Endothelial cell of umbilical vein (primary cell): ENCODE data around the gene HOXB3.

Experiments used
- EZH2 ChIP-seq: IDR thresholded peaks from 2 replicates; pipeline ENCODE4 v1.6.1; 2012; ENCODE audit warnings: borderline replicate concordance, low read depth, mild to moderate bottlenecking, moderate library complexity, low read length, inconsistent platforms; ENCODE audit not compliant: severe bottlenecking
- FOS ChIP-seq: IDR thresholded peaks from 2 replicates; pipeline ENCODE4 v1.6.1; 2011; ENCODE audit warnings: mild to moderate bottlenecking, low read length, moderate library complexity, borderline replicate concordance; ENCODE audit not compliant: insufficient read depth
- GATA2 ChIP-seq: IDR thresholded peaks from 2 replicates; pipeline ENCODE4 v1.7.0; 2011; ENCODE audit warnings: low read depth, mild to moderate bottlenecking, moderate library complexity, mixed read lengths, low read length; ENCODE audit not compliant: insufficient read length, insufficient read depth
- JUN ChIP-seq: IDR thresholded peaks from 2 replicates; pipeline ENCODE4 v1.6.1; 2011; ENCODE audit warnings: borderline replicate concordance, low read depth; ENCODE audit not compliant: insufficient read length, insufficient read depth
- MYC ChIP-seq: IDR thresholded peaks from one replicate; pipeline ENCODE4 v1.6.1; 2011; ENCODE audit warnings: mild to moderate bottlenecking, low read depth, low read length
- POLR2A ChIP-seq: IDR thresholded peaks from 2 replicates; pipeline ENCODE4 v1.6.1; 2012; ENCODE audit warnings: low read depth, mild to moderate bottlenecking, control low read depth, low read length
- POLR2AphosphoS5 ChIP-seq: IDR thresholded peaks from 2 replicates; pipeline ENCODE4 v1.6.1; 2012; ENCODE audit warnings: low read depth, mild to moderate bottlenecking, control low read depth, low read length, moderate library complexity; ENCODE audit not compliant: insufficient read depth
- TF ChIP-seq, protein P1 (sequence below), 2 donors: IDR thresholded peaks; 1 replicate in 1 of 2; 2 replicates in 1 of 2; pipeline ENCODE4 v1.5.1; 2011; ENCODE audit warnings: low read length in 2 of 2, mild to moderate bottlenecking in 2 of 2, moderate library complexity in 2 of 2, control low read depth in 1 of 2, inconsistent platforms in 1 of 2, low read depth in 1 of 2; ENCODE audit not compliant: insufficient read depth in 1 of 2; ENCODE audit errors: extremely low read depth in 1 of 2
- TF ChIP-seq, protein P2 (sequence below): IDR thresholded peaks from 2 replicates; pipeline ENCODE4 v1.6.1; 2011; ENCODE audit not compliant: insufficient read depth, insufficient read length

DNA sequence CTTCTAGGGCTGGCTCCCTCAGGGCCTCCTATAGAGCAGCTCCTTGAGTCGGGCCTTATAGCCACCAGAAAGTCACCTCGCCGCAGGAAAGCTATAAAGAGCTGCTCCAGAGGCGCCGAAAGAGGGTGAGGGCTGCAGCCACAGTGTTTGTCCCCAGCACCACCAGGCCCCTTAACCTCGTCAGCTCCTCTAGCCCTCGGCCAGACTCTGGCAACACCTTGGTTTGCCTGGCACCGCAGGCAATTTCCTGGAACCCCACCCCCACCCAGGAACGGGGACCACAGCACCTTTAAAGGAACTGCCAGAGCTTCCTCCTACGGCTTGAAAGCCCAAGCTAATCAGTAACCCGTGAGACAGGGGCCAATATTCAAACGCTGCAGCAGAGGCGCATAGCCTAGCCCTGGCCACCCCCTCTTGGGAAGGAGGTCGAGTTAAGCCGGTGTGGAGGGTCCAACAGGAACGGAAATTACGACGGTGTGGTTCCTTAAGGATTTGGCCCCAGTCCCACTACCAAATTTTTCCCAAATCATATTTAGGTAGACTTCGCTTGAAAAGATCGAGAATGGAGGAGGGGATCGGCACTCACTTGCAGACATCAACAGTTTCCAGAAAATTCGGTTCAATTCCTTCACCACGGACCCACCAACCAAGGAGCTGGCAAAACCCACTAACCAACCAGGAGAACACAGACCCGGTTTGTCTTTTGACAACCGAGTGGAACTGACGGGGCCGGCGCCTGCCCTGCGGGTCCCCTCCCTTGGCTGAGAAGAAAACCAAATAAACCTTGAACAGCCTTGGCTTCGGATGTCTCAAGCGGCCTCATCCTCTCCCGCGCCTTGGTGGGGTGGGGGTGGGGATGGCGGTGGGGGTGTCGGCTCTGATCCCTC lies 11.7 kb upstream of the HOXB3 start:
- TF ChIP-seq, protein P1, sequence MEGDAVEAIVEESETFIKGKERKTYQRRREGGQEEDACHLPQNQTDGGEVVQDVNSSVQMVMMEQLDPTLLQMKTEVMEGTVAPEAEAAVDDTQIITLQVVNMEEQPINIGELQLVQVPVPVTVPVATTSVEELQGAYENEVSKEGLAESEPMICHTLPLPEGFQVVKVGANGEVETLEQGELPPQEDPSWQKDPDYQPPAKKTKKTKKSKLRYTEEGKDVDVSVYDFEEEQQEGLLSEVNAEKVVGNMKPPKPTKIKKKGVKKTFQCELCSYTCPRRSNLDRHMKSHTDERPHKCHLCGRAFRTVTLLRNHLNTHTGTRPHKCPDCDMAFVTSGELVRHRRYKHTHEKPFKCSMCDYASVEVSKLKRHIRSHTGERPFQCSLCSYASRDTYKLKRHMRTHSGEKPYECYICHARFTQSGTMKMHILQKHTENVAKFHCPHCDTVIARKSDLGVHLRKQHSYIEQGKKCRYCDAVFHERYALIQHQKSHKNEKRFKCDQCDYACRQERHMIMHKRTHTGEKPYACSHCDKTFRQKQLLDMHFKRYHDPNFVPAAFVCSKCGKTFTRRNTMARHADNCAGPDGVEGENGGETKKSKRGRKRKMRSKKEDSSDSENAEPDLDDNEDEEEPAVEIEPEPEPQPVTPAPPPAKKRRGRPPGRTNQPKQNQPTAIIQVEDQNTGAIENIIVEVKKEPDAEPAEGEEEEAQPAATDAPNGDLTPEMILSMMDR (IDR thresholded peaks at IDR 0.05; ENCODE audit: extremely low read depth in 1 of 2, insufficient read depth in 1 of 2, low read depth in 1 of 2, low read length in 2 of 2) = no peak
- TF ChIP-seq POLR2A = no peak
- no peak for TF ChIP-seq MYC
- TF ChIP-seq POLR2AphosphoS5 = no peak
- no peak for TF ChIP-seq EZH2
- TF ChIP-seq JUN = no peak
- no peak for TF ChIP-seq GATA2
- TF ChIP-seq, protein P2, sequence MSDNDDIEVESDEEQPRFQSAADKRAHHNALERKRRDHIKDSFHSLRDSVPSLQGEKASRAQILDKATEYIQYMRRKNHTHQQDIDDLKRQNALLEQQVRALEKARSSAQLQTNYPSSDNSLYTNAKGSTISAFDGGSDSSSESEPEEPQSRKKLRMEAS = no peak
- no peak for TF ChIP-seq FOS
